ENCODE measurements around the gene SKA2. TPM values are rescaled to one million over a fixed set of nuclear protein-coding genes. Genes with fewer than 3 reads are reported as not detected.

SKA2 gene
- total and polyA plus RNA-seq, 2 donors (not counting 1 experiment from before 2014, with no cell fraction given) = 2.9 to 10.3 TPM

GRCh38 chr17:59121901-59122480 lies 33.0 kb downstream of the SKA2 start:
- H2AFZ ChIP-seq (ENCODE audit: insufficient read depth, low read depth, low read length, poor library complexity, severe bottlenecking) = no peak overlapping the region
- Mint-ChIP-seq H3K27me3 (no peaks in the 10 kb centered on the region), H3K27ac (no peak overlapping the region), H3K4me3 (no peak overlapping the region), H3K9me3 (ENCODE audit: insufficient read depth) (no peaks in the 10 kb centered on the region), H3K4me1 (peaks cover 1% of the 10 kb centered on the region)
- H3K36me3 ChIP-seq (replicated peaks in 1 of 2; ENCODE audit: control extremely low read depth in 1 of 2, control insufficient read depth in 1 of 2, extremely low read depth in 1 of 2, insufficient read depth in 2 of 2, low read length in 1 of 2) = peaks cover 2 to 6% of the 10 kb centered on the region in 2 experiments
- no peak overlapping the region for H3K4me2 ChIP-seq (replicated peaks; ENCODE audit: low read depth, low read length, poor library complexity, severe bottlenecking)
- CTCF ChIA-PET = no interaction called here
- H3K4me3 ChIP-seq (ENCODE audit: control extremely low read depth in 1 of 5, extremely low read depth in 1 of 5, insufficient read depth in 1 of 5, low read depth in 2 of 5, low read length in 4 of 5) = no peak overlapping the region
- 50% methylated on average over 2 of the region's 9 CpGs for whole genome bisulfite sequencing (ENCODE audit: insufficient coverage)
- ATAC-seq (ENCODE audit: low read depth) (no peak), DNase-seq (no peak)
- no peaks in the 10 kb centered on the region for H3K4me1 ChIP-seq (ENCODE audit: control insufficient read depth in 2 of 2, insufficient read depth in 2 of 2, low read length in 2 of 2)
- POLR2A ChIA-PET = no interaction called here
- H3K27me3 ChIP-seq (replicated peaks in 1 of 4; ENCODE audit: control extremely low read depth in 1 of 4, control insufficient read depth in 3 of 4, insufficient read depth in 4 of 4, low read length in 3 of 4) = no peaks in the 10 kb centered on the region
- peaks cover 8% of the 10 kb centered on the region for H3K79me2 ChIP-seq (ENCODE audit: control insufficient read depth, insufficient read depth, low read length)
- no peak overlapping the region for H3K27ac ChIP-seq (ENCODE audit: low read length in 2 of 2)
- H3K9me3 ChIP-seq (ENCODE audit: control extremely low read depth in 1 of 3, control insufficient read depth in 2 of 3, insufficient read depth in 1 of 3, low read length in 2 of 3) = no peaks in the 10 kb centered on the region
- no peak overlapping the region for H3K9ac ChIP-seq (ENCODE audit: low read length)
- H4K20me1 ChIP-seq (ENCODE audit: control insufficient read depth, insufficient read depth, low read length, poor library complexity, severe bottlenecking) = no peaks in the 10 kb centered on the region
- intact Hi-C loops (cut with micrococcal nuclease) = no loop called here
- TF ChIP-seq EZH2 (IDR thresholded peaks at IDR 0.05; ENCODE audit: borderline replicate concordance, insufficient read depth, low read depth, low read length, poor library complexity, severe bottlenecking) (no peak), CTCF (IDR thresholded peaks at IDR 0.05) (no peak)

- Histone ChIP-seq H2AFZ (ENCODE audit: insufficient read depth, low read depth, low read length, poor library complexity, severe bottlenecking) (no peak overlapping the region), H3K4me3 (ENCODE audit: control extremely low read depth in 1 of 5, extremely low read depth in 1 of 5, insufficient read depth in 1 of 5, low read depth in 2 of 5, low read length in 4 of 5) (no peak overlapping the region), H3K27ac (ENCODE audit: low read length in 2 of 2) (no peak overlapping the region), H3K27me3 (replicated peaks in 1 of 4; ENCODE audit: control extremely low read depth in 1 of 4, control insufficient read depth in 3 of 4, insufficient read depth in 4 of 4, low read length in 3 of 4) (no peaks in the 10 kb centered on the region), H4K20me1 (ENCODE audit: control insufficient read depth, insufficient read depth, low read length, poor library complexity, severe bottlenecking) (no peaks in the 10 kb centered on the region), H3K79me2 (ENCODE audit: control insufficient read depth, insufficient read depth, low read length) (peaks cover 5% of the 10 kb centered on the region), H3K9ac (ENCODE audit: low read length) (no peak overlapping the region), H3K4me1 (ENCODE audit: control insufficient read depth in 2 of 2, insufficient read depth in 2 of 2, low read length in 2 of 2) (no peaks in the 10 kb centered on the region), H3K9me3 (ENCODE audit: control extremely low read depth in 1 of 3, control insufficient read depth in 2 of 3, insufficient read depth in 1 of 3, low read length in 2 of 3) (no peaks in the 10 kb centered on the region), H3K36me3 (replicated peaks in 1 of 2; ENCODE audit: control extremely low read depth in 1 of 2, control insufficient read depth in 1 of 2, extremely low read depth in 1 of 2, insufficient read depth in 2 of 2, low read length in 1 of 2) (peaks cover 2 to 12% of the 10 kb centered on the region in 2 experiments), H3K4me2 (replicated peaks; ENCODE audit: low read depth, low read length, poor library complexity, severe bottlenecking) (no peak overlapping the region)
- Mint-ChIP-seq H3K27me3 (no peaks in the 10 kb centered on the region), H3K9me3 (ENCODE audit: insufficient read depth) (no peaks in the 10 kb centered on the region), H3K4me1 (no peaks in the 10 kb centered on the region), H3K4me3 (no peak overlapping the region), H3K27ac (no peak overlapping the region)
- ChIA-PET CTCF (no interaction called here), POLR2A (no interaction called here)
- ATAC-seq (ENCODE audit: low read depth) (no peak), DNase-seq (no peak)
- WGBS (ENCODE audit: insufficient coverage) = 93% methylated on average over 7 of the region's 9 CpGs
- no peak for TF ChIP-seq CTCF (IDR thresholded peaks at IDR 0.05)
- TF ChIP-seq EZH2 (IDR thresholded peaks at IDR 0.05; ENCODE audit: borderline replicate concordance, insufficient read depth, low read depth, low read length, poor library complexity, severe bottlenecking) = no peak
- intact Hi-C loops (cut with micrococcal nuclease) = no loop called here
Observed at GRCh38 chr17:59115474-59115873, 39.5 kb downstream of the SKA2 start.
